ENCODE results near the gene DNAI2.

Gene DNAI2

GRCh38 chr17:74318391-74318790 is 44.4 kb downstream of the DNAI2 start:
- no peak for TF ChIP-seq REST (IDR thresholded peaks at IDR 0.05; ENCODE audit: insufficient read depth in 1 of 2, low read depth in 2 of 2, low read length in 2 of 2)
- no peak for TF ChIP-seq FOXP2 (optimal IDR thresholded peaks at IDR 0.05; ENCODE audit: borderline replicate concordance, extremely low read depth, extremely low read length, insufficient read depth)
- no peak for TF ChIP-seq TAF1 (IDR thresholded peaks at IDR 0.05; ENCODE audit: borderline replicate concordance, insufficient read depth, low read length)

DNA sequence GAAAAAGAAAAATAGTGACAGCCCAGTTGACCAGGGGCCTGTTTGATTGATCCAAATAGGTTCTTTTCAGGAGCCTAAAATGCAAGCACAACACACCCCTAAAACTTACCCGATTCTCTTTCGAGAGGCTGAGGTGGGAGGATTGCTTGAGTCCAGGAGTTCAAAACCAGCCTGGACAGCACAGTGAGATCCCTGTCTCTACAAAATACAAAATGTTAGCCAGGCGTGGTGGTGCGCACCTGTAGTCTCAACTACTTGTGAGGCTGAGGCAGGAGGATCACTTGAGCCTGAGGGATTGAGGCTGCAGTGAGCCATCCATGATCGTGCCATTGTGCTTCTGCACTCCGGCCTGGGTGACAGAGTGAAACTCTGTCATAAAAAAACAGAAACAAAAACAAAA is 50.5 kb downstream of the DNAI2 start:
- no peak for TF ChIP-seq FOXP2 (optimal IDR thresholded peaks at IDR 0.05; ENCODE audit: borderline replicate concordance, extremely low read depth, extremely low read length, insufficient read depth)
- no peak for TF ChIP-seq REST (IDR thresholded peaks at IDR 0.05; ENCODE audit: insufficient read depth in 1 of 2, low read depth in 2 of 2, low read length in 2 of 2)
- TF ChIP-seq TAF1 (IDR thresholded peaks at IDR 0.05; ENCODE audit: borderline replicate concordance, insufficient read depth, low read length), result no peak
- TF ChIP-seq POLR2AphosphoS5 (IDR thresholded peaks at IDR 0.05; ENCODE audit: low read depth, low read length), result no peak
- no peak for TF ChIP-seq SIN3A (IDR thresholded peaks at IDR 0.05; ENCODE audit: borderline replicate concordance, insufficient read depth, low read length)

GRCh38 chr17:74325376-74325742 is 51.3 kb downstream of the DNAI2 start:
- TF ChIP-seq REST (IDR thresholded peaks at IDR 0.05; ENCODE audit: insufficient read depth in 1 of 2, low read depth in 2 of 2, low read length in 2 of 2) (no peak), POLR2AphosphoS5 (IDR thresholded peaks at IDR 0.05; ENCODE audit: low read depth, low read length) (no peak), TAF1 (IDR thresholded peaks at IDR 0.05; ENCODE audit: borderline replicate concordance, insufficient read depth, low read length) (no peak), SIN3A (IDR thresholded peaks at IDR 0.05; ENCODE audit: borderline replicate concordance, insufficient read depth, low read length) (no peak), FOXP2 (optimal IDR thresholded peaks at IDR 0.05; ENCODE audit: borderline replicate concordance, extremely low read depth, extremely low read length, insufficient read depth) (no peak)

DNA sequence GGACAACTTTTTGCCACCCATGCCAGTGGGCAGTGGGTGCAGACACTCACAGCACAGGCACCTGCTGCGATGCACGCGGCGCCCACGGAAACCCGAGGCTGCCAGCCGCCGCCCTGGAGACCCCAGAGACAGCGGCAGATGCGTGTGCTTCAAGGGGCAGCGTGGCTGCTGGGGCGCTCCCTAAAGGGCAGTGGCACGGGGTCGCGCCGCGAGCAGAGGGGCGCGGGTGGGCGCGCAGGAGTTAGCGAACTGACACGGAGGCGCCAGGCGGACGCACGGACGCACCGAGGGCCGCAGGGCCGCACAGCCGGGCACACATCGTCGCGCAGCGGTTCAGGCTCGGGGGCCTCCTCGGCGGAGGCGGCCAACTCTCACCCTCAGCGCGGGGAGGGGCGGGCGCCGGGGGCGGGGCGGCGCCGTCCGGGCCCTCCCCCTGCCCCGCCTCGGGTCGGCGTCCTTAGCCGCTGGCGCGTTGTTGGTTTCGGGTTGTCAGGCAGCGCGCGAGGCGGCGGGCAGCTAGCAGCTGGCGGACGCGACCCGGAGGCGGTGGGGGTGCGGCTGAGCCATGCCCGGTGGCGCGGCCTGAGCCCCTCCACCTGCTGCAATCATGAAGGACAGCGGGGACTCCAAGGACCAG is 51.8 kb downstream of the DNAI2 start, which contains the start of gene KIF19:
Gene KIF19 (plus strand): TSS at position 484 of the 637 bp plus-strand sequence. CDS start 124 bp downstream, at position 608.
- no peak for TF ChIP-seq TAF1 (IDR thresholded peaks at IDR 0.05; ENCODE audit: borderline replicate concordance, insufficient read depth, low read length)
- TF ChIP-seq SIN3A (IDR thresholded peaks at IDR 0.05; ENCODE audit: borderline replicate concordance, insufficient read depth, low read length), result no peak
- no peak for TF ChIP-seq FOXP2 (optimal IDR thresholded peaks at IDR 0.05; ENCODE audit: borderline replicate concordance, extremely low read depth, extremely low read length, insufficient read depth)
- no peak for TF ChIP-seq POLR2AphosphoS5 (IDR thresholded peaks at IDR 0.05; ENCODE audit: low read depth, low read length)
- TF ChIP-seq REST (IDR thresholded peaks at IDR 0.05; ENCODE audit: insufficient read depth in 1 of 2, low read depth in 2 of 2, low read length in 2 of 2), result no peak

DNA sequence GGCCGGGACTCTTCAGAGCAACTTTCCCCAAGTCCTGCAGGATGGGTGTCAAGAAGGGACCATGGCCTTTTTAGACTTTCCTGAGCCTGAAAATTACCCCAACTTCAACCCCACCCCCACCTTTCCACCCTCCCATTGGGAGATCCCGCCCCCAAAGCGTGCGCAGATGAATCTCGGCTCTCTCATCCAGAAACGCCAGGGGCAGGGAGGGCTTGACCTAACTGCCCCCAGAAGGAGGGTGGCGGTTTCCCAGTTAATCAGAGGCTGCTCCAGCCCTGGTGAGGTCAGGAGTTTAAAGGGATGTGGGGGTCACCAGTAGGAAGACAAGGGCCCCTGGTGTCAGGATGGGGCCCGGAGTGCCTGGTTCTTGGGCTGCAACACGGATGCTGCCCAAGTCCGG is 52.5 kb downstream of the DNAI2 start:
- TF ChIP-seq TAF1 (IDR thresholded peaks at IDR 0.05; ENCODE audit: borderline replicate concordance, insufficient read depth, low read length) (no peak), FOXP2 (optimal IDR thresholded peaks at IDR 0.05; ENCODE audit: borderline replicate concordance, extremely low read depth, extremely low read length, insufficient read depth) (no peak), REST (IDR thresholded peaks at IDR 0.05; ENCODE audit: insufficient read depth in 1 of 2, low read depth in 2 of 2, low read length in 2 of 2) (no peak), POLR2AphosphoS5 (IDR thresholded peaks at IDR 0.05; ENCODE audit: low read depth, low read length) (no peak), SIN3A (IDR thresholded peaks at IDR 0.05; ENCODE audit: borderline replicate concordance, insufficient read depth, low read length) (no peak)

Measured in PFSK-1 (cell line).